Ammon's horn (tissue), 1 donor: Measurements from ENCODE around the gene AGBL5.
A peak's percentile ranks its signal among the peaks of the same experiment; 100 is the strongest.

Experiments used
- DNase-seq: peaks from one replicate; pipeline ENCODE4 v3.0.0-alpha.2; 2016; ENCODE audit warnings: low spot score

The AGBL5 gene

GRCh38 chr2:27050996-27051901, at the start of gene AGBL5:
Gene AGBL5 (plus strand): TSS chr2:27051668. CDS start chr2:27052959, 1,291 bp downstream.
- peak; percentile 94 for DNase-seq

GRCh38 chr2:27001950-27002349, 49.5 kb upstream of the AGBL5 start:
- peak; percentile 36 for DNase-seq

GRCh38 chr2:27003007-27003406, 48.5 kb upstream of the AGBL5 start:
- DNase-seq: peak; percentile 17

- DNase-seq: no peak
Measured at GRCh38 chr2:27003857-27004256, 47.6 kb upstream of the AGBL5 start.

- DNase-seq: no peak
Measured at GRCh38 chr2:27006602-27007415, 44.7 kb upstream of the AGBL5 start.

- no peak for DNase-seq
Measured at GRCh38 chr2:27007416-27008374, 43.8 kb upstream of the AGBL5 start.

- no peak for DNase-seq
Measured at GRCh38 chr2:27008678-27009077, 42.8 kb upstream of the AGBL5 start.

- DNase-seq: no peak
Measured at GRCh38 chr2:27009083-27009482, 42.4 kb upstream of the AGBL5 start.

- DNase-seq: no peak
Measured at GRCh38 chr2:27009716-27010115, 41.8 kb upstream of the AGBL5 start.

- DNase-seq: no peak
Measured at GRCh38 chr2:27010139-27010538, 41.3 kb upstream of the AGBL5 start.

GRCh38 chr2:27013738-27014137, 37.7 kb upstream of the AGBL5 start:
- no peak for DNase-seq

GRCh38 chr2:27014771-27015433, 36.6 kb upstream of the AGBL5 start:
- DNase-seq: peak; percentile 53

- DNase-seq: peak; percentile 49
Measured at GRCh38 chr2:27016801-27017325, 34.6 kb upstream of the AGBL5 start.

- DNase-seq: no peak
Measured at GRCh38 chr2:27018142-27018541, 33.3 kb upstream of the AGBL5 start.

- DNase-seq: no peak
Measured at GRCh38 chr2:27019459-27019858, 32.0 kb upstream of the AGBL5 start.

GRCh38 chr2:27019931-27020855, 31.3 kb upstream of the AGBL5 start:
- DNase-seq: no peak

GRCh38 chr2:27021253-27022049, 30.0 kb upstream of the AGBL5 start:
- DNase-seq: no peak

GRCh38 chr2:27023740-27024139, 27.7 kb upstream of the AGBL5 start:
- DNase-seq: no peak

GRCh38 chr2:27024188-27024587, 27.3 kb upstream of the AGBL5 start:
- no peak for DNase-seq
